Vagina (tissue), 2 donors: ENCODE results near the gene DDX10.

Experiments used
- POLR2A ChIP-seq, 2 donors: fragments of 450-650 bp; IDR thresholded peaks; one replicate each; pipeline ENCODE4 v1.6.1; 2017; ENCODE audit warnings: antibody characterized with exemption in 2 of 2, mild to moderate bottlenecking in 2 of 2, moderate library complexity in 2 of 2
- POLR2AphosphoS5 ChIP-seq, 2 donors: sonication (generic); formaldehyde crosslinking; IDR thresholded peaks; one replicate each; pipeline ENCODE4 v1.9.0; 2017; ENCODE audit warnings: antibody characterized with exemption in 2 of 2, mild to moderate bottlenecking in 2 of 2, low read depth in 1 of 2; ENCODE audit not compliant: insufficient read depth in 1 of 2
- TF ChIP-seq, protein P1 (sequence below), 3 experiments: fragments of 450-650 bp in 2 of 3; fragments of 200-600 bp in 1 of 3; sonication (generic) in 1 of 3; IDR thresholded peaks; one replicate each; pipeline ENCODE4 v1.5.1; 2017 to 2019; ENCODE audit warnings: antibody characterized with exemption in 3 of 3, mild to moderate bottlenecking in 2 of 3, moderate library complexity in 2 of 3

DNA sequence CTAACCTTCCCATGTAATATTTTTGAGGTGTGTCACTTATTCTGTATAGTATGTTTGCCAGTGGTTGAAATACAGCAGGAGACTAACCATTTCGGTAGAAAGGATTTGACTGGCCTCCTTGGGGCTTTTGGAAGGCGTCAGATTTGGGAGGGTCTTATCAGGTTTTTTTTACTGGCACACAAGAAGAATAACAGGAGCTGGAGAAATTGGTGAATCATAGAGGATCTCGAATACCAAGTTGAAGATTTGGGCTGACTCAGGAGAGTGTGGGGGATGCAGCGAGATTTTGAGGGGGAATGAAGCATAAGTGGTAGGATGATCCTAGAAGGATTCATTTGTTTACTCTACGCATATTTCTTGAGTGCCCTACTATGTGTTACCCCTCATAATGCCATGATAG, 200.5 kb downstream of the DDX10 start:
- TF ChIP-seq POLR2A (IDR thresholded peaks at IDR 0.05): no peak
- TF ChIP-seq, protein P1, sequence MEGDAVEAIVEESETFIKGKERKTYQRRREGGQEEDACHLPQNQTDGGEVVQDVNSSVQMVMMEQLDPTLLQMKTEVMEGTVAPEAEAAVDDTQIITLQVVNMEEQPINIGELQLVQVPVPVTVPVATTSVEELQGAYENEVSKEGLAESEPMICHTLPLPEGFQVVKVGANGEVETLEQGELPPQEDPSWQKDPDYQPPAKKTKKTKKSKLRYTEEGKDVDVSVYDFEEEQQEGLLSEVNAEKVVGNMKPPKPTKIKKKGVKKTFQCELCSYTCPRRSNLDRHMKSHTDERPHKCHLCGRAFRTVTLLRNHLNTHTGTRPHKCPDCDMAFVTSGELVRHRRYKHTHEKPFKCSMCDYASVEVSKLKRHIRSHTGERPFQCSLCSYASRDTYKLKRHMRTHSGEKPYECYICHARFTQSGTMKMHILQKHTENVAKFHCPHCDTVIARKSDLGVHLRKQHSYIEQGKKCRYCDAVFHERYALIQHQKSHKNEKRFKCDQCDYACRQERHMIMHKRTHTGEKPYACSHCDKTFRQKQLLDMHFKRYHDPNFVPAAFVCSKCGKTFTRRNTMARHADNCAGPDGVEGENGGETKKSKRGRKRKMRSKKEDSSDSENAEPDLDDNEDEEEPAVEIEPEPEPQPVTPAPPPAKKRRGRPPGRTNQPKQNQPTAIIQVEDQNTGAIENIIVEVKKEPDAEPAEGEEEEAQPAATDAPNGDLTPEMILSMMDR (IDR thresholded peaks at IDR 0.05): no peak
- no peak for TF ChIP-seq POLR2AphosphoS5 (IDR thresholded peaks at IDR 0.05; ENCODE audit: insufficient read depth in 1 of 2, low read depth in 1 of 2)
